Activated B cell treated with CpG ODN at 0.5 μM for 24 hours (primary cell): ENCODE data around the gene AQP12A. TPM values are rescaled to one million over a fixed set of nuclear protein-coding genes. Genes with fewer than 3 reads are reported as not detected.

Experiments
- ATAC-seq: fragments of 200-7000 bp; cut with Tn5 transposase; one replicate; pipeline ENCODE4 v1.10.0; 2021; ENCODE audit warnings: low read depth, mild to moderate bottlenecking, moderate library complexity
- CTCF ChIA-PET: fragments of 350-600 bp; sonication (Branson Sonifier 250); formaldehyde crosslinking; loops from one replicate; lab custom pipeline; 2021; ENCODE audit warnings: antibody characterized with exemption; lab: Charles Lee
- POLR2A ChIA-PET: fragments of 350-600 bp; sonication (Branson Sonifier 250); formaldehyde crosslinking; loops from one replicate; lab custom pipeline; 2021; ENCODE audit warnings: antibody characterized with exemption; lab: Charles Lee
- DNase-seq: peaks from one replicate; pipeline ENCODE4 v3.0.0; 2022
- H3K27ac Mint-ChIP-seq: one replicate; pipeline ENCODE4 v1.8.0; 2020; ENCODE audit warnings: mixed read lengths
- H3K27me3 Mint-ChIP-seq: one replicate; pipeline ENCODE4 v1.8.0; 2021; ENCODE audit warnings: mixed read lengths
- H3K36me3 Mint-ChIP-seq: one replicate; pipeline ENCODE4 v1.8.0; 2021; ENCODE audit warnings: low read depth, mixed read lengths
- H3K4me1 Mint-ChIP-seq: one replicate; pipeline ENCODE4 v1.8.0; 2021; ENCODE audit warnings: mixed read lengths
- H3K4me3 Mint-ChIP-seq: one replicate; pipeline ENCODE4 v1.8.0; 2020; ENCODE audit warnings: mild to moderate bottlenecking, mixed read lengths
- H3K9me3 Mint-ChIP-seq: one replicate; pipeline ENCODE4 v1.8.0; 2020; ENCODE audit warnings: mixed read lengths
- CTCF ChIP-seq: fragments of 200-600 bp; IDR thresholded peaks from one replicate; pipeline ENCODE4 v1.8.0; 2022; ENCODE audit warnings: antibody characterized with exemption, mild to moderate bottlenecking
- intact Hi-C: fragments of 100-400 bp; cut with micrococcal nuclease; formaldehyde crosslinking; loops from one replicate; pipeline ENCODE4 v1.15.1; 2024
- total RNA-seq: library from RNA; stranded (reverse); gene quantifications from 2 replicates; pipeline ENCODE4 v1.2.3, GENCODE V29; 2022

AQP12A gene
- total RNA-seq, 1 donor from 2014 or later = not detected

GRCh38 chr2:240728361-240728760, 36.7 kb downstream of the AQP12A start:
- Mint-ChIP-seq H3K4me3 (no peak overlapping the region), H3K9me3 (no peaks in the 10 kb centered on the region), H3K27ac (no peak overlapping the region), H3K27me3 (no peaks in the 10 kb centered on the region), H3K36me3 (no peaks in the 10 kb centered on the region), H3K4me1 (no peaks in the 10 kb centered on the region)
- TF ChIP-seq CTCF = no peak
- DNase-seq = no peak
- POLR2A ChIA-PET = no interaction called here
- CTCF ChIA-PET = no interaction called here
- no peak for ATAC-seq
- intact Hi-C loops = no loop called here

- no peak for DNase-seq
- H3K9me3 Mint-ChIP-seq = no peaks in the 10 kb centered on the region
- CTCF ChIA-PET = no interaction called here
These were observed 37.2 kb downstream of the AQP12A start for GRCh38 chr2:240728827-240729226.

GRCh38 chr2:240730501-240731177, 39.0 kb downstream of the AQP12A start:
- no peaks in the 10 kb centered on the region for H3K36me3 Mint-ChIP-seq
- intact Hi-C loops = no loop called here
- H3K27me3 Mint-ChIP-seq = no peaks in the 10 kb centered on the region
- H3K9me3 Mint-ChIP-seq = no peaks in the 10 kb centered on the region
- ChIA-PET POLR2A (no interaction called here), CTCF (no interaction called here)
- no peak overlapping the region for H3K27ac Mint-ChIP-seq
- no peak for DNase-seq
- no peak for ATAC-seq
- no peak for TF ChIP-seq CTCF
- H3K4me1 Mint-ChIP-seq = no peaks in the 10 kb centered on the region
- H3K4me3 Mint-ChIP-seq = no peak overlapping the region

More at GRCh38 chr2:240728827-240729226, 37.2 kb downstream of the AQP12A start:
- ATAC-seq = no peak
- POLR2A ChIA-PET = no interaction called here
- Mint-ChIP-seq H3K27me3 (no peaks in the 10 kb centered on the region), H3K4me3 (no peak overlapping the region), H3K36me3 (no peaks in the 10 kb centered on the region), H3K4me1 (no peaks in the 10 kb centered on the region), H3K27ac (no peak overlapping the region)
- intact Hi-C loops = no loop called here
- TF ChIP-seq CTCF = no peak

GRCh38 chr2:240731178-240731545, 39.5 kb downstream of the AQP12A start:
- TF ChIP-seq CTCF = no peak
- H3K4me1 Mint-ChIP-seq = no peaks in the 10 kb centered on the region
- no peak overlapping the region for H3K4me3 Mint-ChIP-seq
- H3K9me3 Mint-ChIP-seq = no peaks in the 10 kb centered on the region
- no peaks in the 10 kb centered on the region for H3K36me3 Mint-ChIP-seq
- ATAC-seq = no peak
- H3K27ac Mint-ChIP-seq = no peak overlapping the region
- CTCF ChIA-PET = no interaction called here
- no peak for DNase-seq
- intact Hi-C loops = no loop called here
- H3K27me3 Mint-ChIP-seq = no peaks in the 10 kb centered on the region
- POLR2A ChIA-PET = no interaction called here

GRCh38 chr2:240732184-240732583, 40.5 kb downstream of the AQP12A start:
- no peak for TF ChIP-seq CTCF
- no peak for ATAC-seq
- no peak overlapping the region for H3K27ac Mint-ChIP-seq
- no peak overlapping the region for H3K4me3 Mint-ChIP-seq
- no peaks in the 10 kb centered on the region for H3K9me3 Mint-ChIP-seq
- ChIA-PET POLR2A (no interaction called here), CTCF (no interaction called here)
- DNase-seq = no peak
- H3K4me1 Mint-ChIP-seq = no peaks in the 10 kb centered on the region
- peaks cover 3% of the 10 kb centered on the region for H3K27me3 Mint-ChIP-seq
- intact Hi-C loops = no loop called here
- no peaks in the 10 kb centered on the region for H3K36me3 Mint-ChIP-seq
